GM19455 (cell line): ENCODE data around the gene COMMD9.

Experiments used
- ATAC-seq: cut with Tn5 transposase; IDR thresholded peaks from one replicate; pipeline ENCODE4 v1.9.1; 2021; ENCODE audit not compliant: unreplicated experiment

COMMD9 gene

GRCh38 chr11:36258730-36259360 is 30.4 kb downstream of the COMMD9 start:
- no peak for ATAC-seq

GRCh38 chr11:36257351-36257750 is 31.9 kb downstream of the COMMD9 start:
- ATAC-seq: no peak

GRCh38 chr11:36254713-36255112 is 34.5 kb downstream of the COMMD9 start:
- ATAC-seq: no peak

GRCh38 chr11:36253238-36253637 is 36.0 kb downstream of the COMMD9 start:
- no peak for ATAC-seq

- no peak for ATAC-seq
Observed at GRCh38 chr11:36251823-36252222, 37.4 kb downstream of the COMMD9 start.

- ATAC-seq: no peak
Observed at GRCh38 chr11:36249246-36249645, 40.0 kb downstream of the COMMD9 start.

GRCh38 chr11:36248436-36248835 is 40.8 kb downstream of the COMMD9 start:
- no peak for ATAC-seq

- ATAC-seq: no peak
Observed at GRCh38 chr11:36247493-36247892, 41.7 kb downstream of the COMMD9 start.

GRCh38 chr11:36243641-36244040 is 45.6 kb downstream of the COMMD9 start:
- no peak for ATAC-seq

- ATAC-seq: no peak
Observed at GRCh38 chr11:36241497-36241896, 47.7 kb downstream of the COMMD9 start.

- ATAC-seq: no peak
Observed at GRCh38 chr11:36240801-36241200, 48.4 kb downstream of the COMMD9 start.

GRCh38 chr11:36240173-36240572 is 49.1 kb downstream of the COMMD9 start:
- no peak for ATAC-seq

GRCh38 chr11:36239636-36240035 is 49.6 kb downstream of the COMMD9 start:
- ATAC-seq: no peak

GRCh38 chr11:36238881-36239280 is 50.3 kb downstream of the COMMD9 start:
- ATAC-seq: no peak

- ATAC-seq: no peak
Observed at GRCh38 chr11:36238036-36238631, 51.1 kb downstream of the COMMD9 start.

GRCh38 chr11:36237391-36237790 is 51.8 kb downstream of the COMMD9 start:
- no peak for ATAC-seq

- ATAC-seq: no peak
Observed at GRCh38 chr11:36235750-36236149, 53.5 kb downstream of the COMMD9 start.

- no peak for ATAC-seq
Observed at GRCh38 chr11:36234825-36235224, 54.4 kb downstream of the COMMD9 start.

- no peak for ATAC-seq
Observed at GRCh38 chr11:36233204-36233603, 56.0 kb downstream of the COMMD9 start.

GRCh38 chr11:36230779-36231699 is 58.2 kb downstream of the COMMD9 start:
- no peak for ATAC-seq

GRCh38 chr11:36229091-36229705 is 60.0 kb downstream of the COMMD9 start:
- no peak for ATAC-seq
